Ishikawa (cell line): ENCODE measurements around the gene FCHSD2.

ENCODE experiments used
- EGR1 ChIP-seq: IDR thresholded peaks from 2 replicates; pipeline ENCODE4 v1.6.1; 2012
- YY1 ChIP-seq: IDR thresholded peaks from 2 replicates; pipeline ENCODE4 v1.6.1; 2012; ENCODE audit warnings: low read depth

GRCh38 chr11:73019449-73019848 lies 122.7 kb downstream of the FCHSD2 start:
- TF ChIP-seq EGR1 (no peak), YY1 (no peak)
